ENCODE measurements around the gene DUSP8. TPM values are rescaled to one million over a fixed set of nuclear protein-coding genes. Genes with fewer than 3 reads are reported as not detected.
A peak's percentile ranks its signal among the peaks of the same experiment; 100 is the strongest.
"Not testable (repeated sequence)": the region's sequence is repeated elsewhere in the genome, so short reads cannot be mapped to it uniquely, and the experiment has no call there.

DUSP8 gene
- polyA plus RNA-seq, 1 of the 3 experiments (the other 2 are of a cell fraction): 2.0 TPM

- H2AFZ ChIP-seq (ENCODE audit: low read depth); H3K9me3 ChIP-seq; H3K9ac ChIP-seq; H3K4me2 ChIP-seq; H3K4me3 ChIP-seq (ENCODE audit: low read depth in 2 of 2, low read length in 1 of 2); H3K9me2 ChIP-seq; H3K27me3 ChIP-seq (ENCODE audit: insufficient read depth); POLR2A ChIA-PET; H3K36me3 ChIP-seq (replicated peaks in 1 of 2; ENCODE audit: control insufficient read depth in 1 of 2, insufficient read depth in 2 of 2, low read length in 1 of 2); H3F3A ChIP-seq (replicated peaks; ENCODE audit: insufficient read depth); H3K27ac ChIP-seq (ENCODE audit: low read depth in 2 of 2, low read length in 1 of 2): not testable (repeated sequence)
- Histone ChIP-seq H3K4me1 (ENCODE audit: control insufficient read depth in 1 of 2, insufficient read depth in 2 of 2, low read depth in 1 of 2, low read length in 1 of 2) (peaks cover 0 to 32% of the 10 kb centered on the region in 2 experiments; a peak in 1 of 4 replicates), H3K79me2 (ENCODE audit: insufficient read depth) (peaks cover 57% of the 10 kb centered on the region), H4K20me1 (ENCODE audit: insufficient read depth) (peaks cover 85% of the 10 kb centered on the region)
- CTCF ChIA-PET: interaction anchor here (3.9 kb wide), 1 partner anchor 220 kb away, joined by 24 read pairs; no protein-coding TSS in a partner anchor
- WGBS (ENCODE audit: low lambda C conversion rate): 72% methylated on average over 9 of the region's 9 CpGs
- peak; percentile 74 for DNase-seq
Measured at GRCh38 chr11:1512531-1513258, 59.4 kb downstream of the DUSP8 start.

- Histone ChIP-seq H3K36me3 (replicated peaks in 1 of 2; ENCODE audit: control insufficient read depth in 1 of 2, insufficient read depth in 2 of 2, low read length in 1 of 2) (no peaks in the 10 kb centered on the region), H3K9me3 (no peaks in the 10 kb centered on the region), H3K27ac (ENCODE audit: low read depth in 2 of 2, low read length in 1 of 2) (no peak overlapping the region; a peak in 1 of 4 replicates), H3K4me2 (no peak overlapping the region), H4K20me1 (ENCODE audit: insufficient read depth) (peaks cover 85% of the 10 kb centered on the region), H3K4me1 (ENCODE audit: control insufficient read depth in 1 of 2, insufficient read depth in 2 of 2, low read depth in 1 of 2, low read length in 1 of 2) (peaks cover 0 to 37% of the 10 kb centered on the region in 2 experiments; a peak in 1 of 4 replicates), H3K9me2 (no peaks in the 10 kb centered on the region), H3K9ac (no peak overlapping the region), H3K4me3 (ENCODE audit: low read depth in 2 of 2, low read length in 1 of 2) (no peak overlapping the region), H3K79me2 (ENCODE audit: insufficient read depth) (peaks cover 60% of the 10 kb centered on the region), H3K27me3 (ENCODE audit: insufficient read depth) (no peaks in the 10 kb centered on the region), H2AFZ (ENCODE audit: low read depth) (no peak overlapping the region), H3F3A (replicated peaks; ENCODE audit: insufficient read depth) (peaks cover 4% of the 10 kb centered on the region)
- ChIA-PET CTCF (no interaction called here), POLR2A (no interaction called here)
- DNase-seq: no peak
- WGBS (ENCODE audit: low lambda C conversion rate): 91% methylated on average over 11 of the region's 12 CpGs
- TF ChIP-seq SIN3A (IDR thresholded peaks at IDR 0.05; ENCODE audit: borderline replicate concordance, low read depth, low read length) (no peak), IRF3 (IDR thresholded peaks at IDR 0.05; ENCODE audit: low read depth, low read length) (no peak), FOXM1 (IDR thresholded peaks at IDR 0.05; ENCODE audit: low read depth) (no peak), MAX (IDR thresholded peaks at IDR 0.05; ENCODE audit: low read depth) (no peak), EZH2phosphoT487 (IDR thresholded peaks at IDR 0.05; ENCODE audit: borderline replicate concordance, low read depth) (no peak), USF2 (IDR thresholded peaks at IDR 0.05; ENCODE audit: borderline replicate concordance, low read depth, low read length) (no peak), RAD21 (IDR thresholded peaks at IDR 0.05; ENCODE audit: low read length) (no peak), GABPA (IDR thresholded peaks at IDR 0.05; ENCODE audit: low read depth) (no peak), NRF1 (IDR thresholded peaks at IDR 0.05; ENCODE audit: low read depth, low read length) (no peak), SMC3 (IDR thresholded peaks at IDR 0.05; ENCODE audit: low read depth, low read length) (no peak), USF1 (IDR thresholded peaks at IDR 0.05; ENCODE audit: borderline replicate concordance, low read depth) (no peak), CTCF (IDR thresholded peaks at IDR 0.05) (no peak), MXI1 (IDR thresholded peaks at IDR 0.05; ENCODE audit: low read depth, low read length) (no peak), ELF1 (IDR thresholded peaks at IDR 0.05) (no peak), MEF2A (IDR thresholded peaks at IDR 0.05; ENCODE audit: borderline replicate concordance, low read depth) (no peak), EP300 (IDR thresholded peaks at IDR 0.05; ENCODE audit: borderline replicate concordance in 1 of 2, low read depth in 1 of 2, low read length in 1 of 2) (no peak), YY1 (IDR thresholded peaks at IDR 0.05; ENCODE audit: low read depth) (no peak), FOXJ3 (CRISPR knock-in tag; IDR thresholded peaks at IDR 0.05) (no peak), TEAD4 (IDR thresholded peaks at IDR 0.05; ENCODE audit: borderline replicate concordance, insufficient read depth) (no peak)
Measured at GRCh38 chr11:1511937-1512496, 60.1 kb downstream of the DUSP8 start.
